HCT116 (cell line): Measurements from ENCODE around the gene CEP20. TPM values are rescaled to one million over a fixed set of nuclear protein-coding genes. Genes with fewer than 3 reads are reported as not detected.

Experiments used
- ATAC-seq: fragments of 200-7000 bp; cut with Tn5 transposase; 2 replicates; pipeline ENCODE4 v1.9.1; 2020; ENCODE audit warnings: mild to moderate bottlenecking, moderate library complexity
- BruUV-seq: library from RNA; stranded (reverse); fragments of 400-500 nt; replicated peaks from 2 replicates; lab custom pipeline; 2021; lab: Mats Ljungman, UMichigan
- CTCF ChIA-PET: fragments of 300-600 bp; sonication (Branson Sonifier 250); formaldehyde crosslinking; loops from one replicate; lab custom pipeline; 2021; ENCODE audit warnings: antibody characterized with exemption; lab: Charles Lee
- POLR2A ChIA-PET: fragments of 300-600, 350-600 bp; sonication (Branson Sonifier 250); formaldehyde crosslinking; loops from one replicate; lab custom pipeline; 2021; ENCODE audit warnings: antibody characterized with exemption; lab: Charles Lee
- RAD21 ChIA-PET, 2 experiments: fragments of 300-600 bp; sonication (Branson Sonifier 250); formaldehyde crosslinking; loops; one replicate each; lab custom pipeline; 2023; ENCODE audit warnings: low total read pairs in 2 of 2; ENCODE audit not compliant: uncharacterized antibody in 2 of 2, unreplicated experiment in 2 of 2, low non-redundant PET in 1 of 2; lab: Charles Lee
- DNase-seq: peaks from one replicate; pipeline ENCODE4 v3.0.0-alpha.2; 2010; ENCODE audit warnings: low read depth, low spot score
- H2AFZ ChIP-seq: fragments of 200-600 bp; shearing (Covaris generic), sonication (generic); 2 replicates; pipeline ENCODE4 v1.6.1; 2017; ENCODE audit warnings: low read depth, mixed run types, mixed read lengths, antibody characterized with exemption, low read length; ENCODE audit not compliant: poor library complexity, severe bottlenecking
- H3K27ac ChIP-seq: 2 replicates; pipeline ENCODE4 v1.5.1; 2012; ENCODE audit warnings: low read depth, low read length
- H3K27me3 ChIP-seq: fragments of 200-600 bp; sonication (generic); 2 replicates; pipeline ENCODE4 v1.6.1; 2016; ENCODE audit warnings: mixed run types, low read length, mixed read lengths; ENCODE audit not compliant: insufficient read depth
- H3K36me3 ChIP-seq, 2 experiments: fragments of 200-500 bp in 1 of 2; fragments of 200-600 bp in 1 of 2; sonication (Bioruptor generic) in 1 of 2; sonication (generic) in 1 of 2; 2 replicates each; pipeline versions ENCODE4 v1.5.1 to v1.6.1; 2014 to 2016; ENCODE audit warnings: low read length in 2 of 2, inconsistent platforms in 1 of 2, mixed read lengths in 1 of 2, mixed run types in 1 of 2; ENCODE audit not compliant: insufficient read depth in 2 of 2, control insufficient read depth in 1 of 2
- H3K4me1 ChIP-seq, 2 experiments: fragments of 200-600 bp in 1 of 2; sonication (generic) in 1 of 2; 2 replicates each; pipeline versions ENCODE4 v1.5.1 to v1.6.1; 2012 to 2017; ENCODE audit warnings: low read length in 2 of 2, inconsistent platforms in 1 of 2, mild to moderate bottlenecking in 1 of 2, mixed read lengths in 1 of 2, mixed run types in 1 of 2, moderate library complexity in 1 of 2; ENCODE audit not compliant: insufficient read depth in 2 of 2, control insufficient read depth in 1 of 2
- H3K4me2 ChIP-seq: fragments of 200-600 bp; sonication (generic); 2 replicates; pipeline ENCODE4 v1.6.1; 2017; ENCODE audit warnings: mixed run types, low read length, mixed read lengths
- H3K4me3 ChIP-seq, 2 experiments: fragments of 200-600 bp in 1 of 2; sonication (generic) in 1 of 2; replicated peaks in 1 of 2; 2 replicates each; pipeline ENCODE4 v1.5.1; 2011 to 2016; ENCODE audit warnings: low read length in 2 of 2, control low read depth in 1 of 2, low read depth in 1 of 2, mild to moderate bottlenecking in 1 of 2, mixed read lengths in 1 of 2, mixed run types in 1 of 2
- H3K79me2 ChIP-seq: fragments of 200-600 bp; sonication (generic); 2 replicates; pipeline ENCODE4 v1.6.1; 2017; ENCODE audit warnings: mild to moderate bottlenecking, mixed run types, low read length, moderate library complexity, mixed read lengths; ENCODE audit not compliant: insufficient read depth
- H3K9ac ChIP-seq: fragments of 200-600 bp; sonication (generic); 2 replicates; pipeline ENCODE4 v1.6.1; 2016; ENCODE audit warnings: low read length, mixed read lengths
- H3K9me2 ChIP-seq: fragments of 200-600 bp; sonication (generic), shearing (Covaris generic); 2 replicates; pipeline ENCODE4 v1.6.1; 2017; ENCODE audit warnings: mixed run types, mild to moderate bottlenecking, moderate library complexity; ENCODE audit not compliant: insufficient read depth
- H3K9me3 ChIP-seq, 2 experiments: fragments of 200-500 bp in 1 of 2; fragments of 200-600 bp in 1 of 2; sonication (Bioruptor generic) in 1 of 2; sonication (generic) in 1 of 2; 2 replicates each; pipeline ENCODE4 v1.6.1; 2014 to 2017; ENCODE audit warnings: low read length in 2 of 2, mixed read lengths in 2 of 2, inconsistent platforms in 1 of 2, low read depth in 1 of 2, mild to moderate bottlenecking in 1 of 2, mixed run types in 1 of 2, moderate library complexity in 1 of 2; ENCODE audit not compliant: control insufficient read depth in 1 of 2, insufficient read depth in 1 of 2
- H4K20me1 ChIP-seq: fragments of 200-600 bp; sonication (generic), shearing (Covaris generic); 2 replicates; pipeline ENCODE4 v1.6.1; 2017; ENCODE audit warnings: mixed run types, mild to moderate bottlenecking, moderate library complexity; ENCODE audit not compliant: insufficient read depth
- CEBPB ChIP-seq: IDR thresholded peaks from 2 replicates; pipeline ENCODE4 v1.6.1; 2012; ENCODE audit warnings: low read depth
- CTCF ChIP-seq, 3 experiments: fragments of 200-600 bp in 1 of 3; sonication (generic) in 1 of 3; IDR thresholded peaks in 2 of 3; conservative IDR thresholded peaks in 1 of 3; 2 replicates each; pipeline ENCODE4 v1.5.1; 2012 to 2017; ENCODE audit warnings: low read depth in 2 of 3, low read length in 2 of 3, antibody characterized with exemption in 1 of 3, borderline replicate concordance in 1 of 3, control low read depth in 1 of 3, mild to moderate bottlenecking in 1 of 3, mixed read lengths in 1 of 3, mixed run types in 1 of 3, moderate library complexity in 1 of 3; ENCODE audit not compliant: insufficient read depth in 1 of 3
- EGR1 ChIP-seq: IDR thresholded peaks from 2 replicates; pipeline ENCODE4 v1.6.1; 2012; ENCODE audit warnings: low read depth
- ELF1 ChIP-seq: IDR thresholded peaks from 2 replicates; pipeline ENCODE4 v1.6.1; 2012; ENCODE audit warnings: low read depth, borderline replicate concordance
- EZH2 ChIP-seq: fragments of 200-600 bp; sonication (generic); IDR thresholded peaks from 2 replicates; pipeline ENCODE4 v1.6.1; 2017; ENCODE audit warnings: antibody characterized with exemption, mixed run types
- EZH2phosphoT487 ChIP-seq: fragments of 200-600 bp; IDR thresholded peaks from 2 replicates; pipeline ENCODE4 v1.6.1; 2018; ENCODE audit warnings: antibody characterized with exemption, borderline replicate concordance
- FOSL1 ChIP-seq: IDR thresholded peaks from 2 replicates; pipeline ENCODE4 v1.6.1; 2012; ENCODE audit warnings: low read depth
- JUND ChIP-seq: IDR thresholded peaks from 2 replicates; pipeline ENCODE4 v1.6.1; 2012
- MAX ChIP-seq: IDR thresholded peaks from 2 replicates; pipeline ENCODE4 v1.6.1; 2012
- POLR2A ChIP-seq: IDR thresholded peaks from 2 replicates; pipeline ENCODE4 v1.7.0; 2011; ENCODE audit warnings: borderline replicate concordance; ENCODE audit not compliant: insufficient read depth, insufficient read length; ENCODE audit errors: extremely low read depth
- RAD21 ChIP-seq: IDR thresholded peaks from 2 replicates; pipeline ENCODE4 v1.6.1; 2012; ENCODE audit warnings: low read depth, mild to moderate bottlenecking
- SIN3A ChIP-seq: IDR thresholded peaks from 2 replicates; pipeline ENCODE4 v1.6.1; 2012; ENCODE audit warnings: low read depth
- SRF ChIP-seq: IDR thresholded peaks from 2 replicates; pipeline ENCODE4 v1.6.1; 2012; ENCODE audit warnings: low read depth
- TCF7L2 ChIP-seq: IDR thresholded peaks from 2 replicates; pipeline ENCODE4 v1.7.0; 2011; ENCODE audit warnings: borderline replicate concordance, inconsistent platforms; ENCODE audit not compliant: insufficient read depth, insufficient read length; ENCODE audit errors: extremely low read depth
- YY1 ChIP-seq: IDR thresholded peaks from 2 replicates; pipeline ENCODE4 v1.6.1; 2011; ENCODE audit warnings: low read length, low read depth, moderate library complexity, mild to moderate bottlenecking; ENCODE audit not compliant: insufficient replicate concordance; ENCODE audit errors: extremely low read depth
- ZNF274 ChIP-seq: fragments of 200-500 bp; sonication (Bioruptor generic); IDR thresholded peaks from 2 replicates; pipeline ENCODE4 v1.6.1; 2014; ENCODE audit warnings: mild to moderate bottlenecking, low read depth, low read length, inconsistent platforms
- intact Hi-C: fragments of 100-400 bp; cut with micrococcal nuclease; formaldehyde crosslinking; loops from 2 replicates; pipeline ENCODE4 v1.10.0; 2022
- total RNA-seq: library from RNA; stranded (reverse); gene quantifications from one replicate; pipeline ENCODE4 v1.2.1, GENCODE V29; 2021; ENCODE audit not compliant: unreplicated experiment
- TF ChIP-seq, protein P1 (sequence below): IDR thresholded peaks from 2 replicates; pipeline ENCODE4 v1.6.1; 2011; ENCODE audit warnings: mild to moderate bottlenecking, low read length, moderate library complexity; ENCODE audit not compliant: insufficient replicate concordance; ENCODE audit errors: extremely low read depth
- TF ChIP-seq, protein P2 (sequence below): IDR thresholded peaks from 2 replicates; pipeline ENCODE4 v1.6.1; 2012
- TF ChIP-seq, protein P3 (sequence below): IDR thresholded peaks from 2 replicates; pipeline ENCODE4 v1.6.1; 2012; ENCODE audit warnings: low read depth

CEP20 gene
- total RNA-seq, 1 experiment from 2014 or later: 67.7 TPM

GRCh38 chr16:15911198-15911597 is 22.8 kb upstream of the CEP20 start:
- RAD21 ChIA-PET: no interaction called here
- no peak overlapping the region for H3K9ac ChIP-seq
- TF ChIP-seq TCF7L2 (no peak), CEBPB (no peak), EZH2phosphoT487 (no peak), SIN3A (no peak), RAD21 (no peak), EGR1 (no peak), ZNF274 (no peak), POLR2A (no peak), YY1 (no peak), CTCF (IDR thresholded peaks at IDR 0.05 in 2 of 3, conservative IDR thresholded peaks at IDR 0.05 in 1 of 3; ENCODE audit: borderline replicate concordance in 1 of 3, insufficient read depth in 1 of 3, low read depth in 2 of 3, low read length in 2 of 3) (no peak), EZH2 (no peak), JUND (no peak), FOSL1 (no peak), ELF1 (no peak), SRF (no peak), MAX (no peak)
- TF ChIP-seq, protein P1, sequence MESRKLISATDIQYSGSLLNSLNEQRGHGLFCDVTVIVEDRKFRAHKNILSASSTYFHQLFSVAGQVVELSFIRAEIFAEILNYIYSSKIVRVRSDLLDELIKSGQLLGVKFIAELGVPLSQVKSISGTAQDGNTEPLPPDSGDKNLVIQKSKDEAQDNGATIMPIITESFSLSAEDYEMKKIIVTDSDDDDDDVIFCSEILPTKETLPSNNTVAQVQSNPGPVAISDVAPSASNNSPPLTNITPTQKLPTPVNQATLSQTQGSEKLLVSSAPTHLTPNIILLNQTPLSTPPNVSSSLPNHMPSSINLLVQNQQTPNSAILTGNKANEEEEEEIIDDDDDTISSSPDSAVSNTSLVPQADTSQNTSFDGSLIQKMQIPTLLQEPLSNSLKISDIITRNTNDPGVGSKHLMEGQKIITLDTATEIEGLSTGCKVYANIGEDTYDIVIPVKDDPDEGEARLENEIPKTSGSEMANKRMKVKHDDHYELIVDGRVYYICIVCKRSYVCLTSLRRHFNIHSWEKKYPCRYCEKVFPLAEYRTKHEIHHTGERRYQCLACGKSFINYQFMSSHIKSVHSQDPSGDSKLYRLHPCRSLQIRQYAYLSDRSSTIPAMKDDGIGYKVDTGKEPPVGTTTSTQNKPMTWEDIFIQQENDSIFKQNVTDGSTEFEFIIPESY: no peak
- TF ChIP-seq, protein P2, sequence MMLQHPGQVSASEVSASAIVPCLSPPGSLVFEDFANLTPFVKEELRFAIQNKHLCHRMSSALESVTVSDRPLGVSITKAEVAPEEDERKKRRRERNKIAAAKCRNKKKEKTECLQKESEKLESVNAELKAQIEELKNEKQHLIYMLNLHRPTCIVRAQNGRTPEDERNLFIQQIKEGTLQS: no peak
- TF ChIP-seq, protein P3, sequence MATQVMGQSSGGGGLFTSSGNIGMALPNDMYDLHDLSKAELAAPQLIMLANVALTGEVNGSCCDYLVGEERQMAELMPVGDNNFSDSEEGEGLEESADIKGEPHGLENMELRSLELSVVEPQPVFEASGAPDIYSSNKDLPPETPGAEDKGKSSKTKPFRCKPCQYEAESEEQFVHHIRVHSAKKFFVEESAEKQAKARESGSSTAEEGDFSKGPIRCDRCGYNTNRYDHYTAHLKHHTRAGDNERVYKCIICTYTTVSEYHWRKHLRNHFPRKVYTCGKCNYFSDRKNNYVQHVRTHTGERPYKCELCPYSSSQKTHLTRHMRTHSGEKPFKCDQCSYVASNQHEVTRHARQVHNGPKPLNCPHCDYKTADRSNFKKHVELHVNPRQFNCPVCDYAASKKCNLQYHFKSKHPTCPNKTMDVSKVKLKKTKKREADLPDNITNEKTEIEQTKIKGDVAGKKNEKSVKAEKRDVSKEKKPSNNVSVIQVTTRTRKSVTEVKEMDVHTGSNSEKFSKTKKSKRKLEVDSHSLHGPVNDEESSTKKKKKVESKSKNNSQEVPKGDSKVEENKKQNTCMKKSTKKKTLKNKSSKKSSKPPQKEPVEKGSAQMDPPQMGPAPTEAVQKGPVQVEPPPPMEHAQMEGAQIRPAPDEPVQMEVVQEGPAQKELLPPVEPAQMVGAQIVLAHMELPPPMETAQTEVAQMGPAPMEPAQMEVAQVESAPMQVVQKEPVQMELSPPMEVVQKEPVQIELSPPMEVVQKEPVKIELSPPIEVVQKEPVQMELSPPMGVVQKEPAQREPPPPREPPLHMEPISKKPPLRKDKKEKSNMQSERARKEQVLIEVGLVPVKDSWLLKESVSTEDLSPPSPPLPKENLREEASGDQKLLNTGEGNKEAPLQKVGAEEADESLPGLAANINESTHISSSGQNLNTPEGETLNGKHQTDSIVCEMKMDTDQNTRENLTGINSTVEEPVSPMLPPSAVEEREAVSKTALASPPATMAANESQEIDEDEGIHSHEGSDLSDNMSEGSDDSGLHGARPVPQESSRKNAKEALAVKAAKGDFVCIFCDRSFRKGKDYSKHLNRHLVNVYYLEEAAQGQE: no peak
- TF ChIP-seq, all 23 proteins: peak for 0
- H3K9me3 ChIP-seq: no peaks in the 10 kb centered on the region; a peak in 1 of 4 replicates
- CTCF ChIA-PET: no interaction called here
- no peaks in the 10 kb centered on the region for H3K27me3 ChIP-seq
- no peak for DNase-seq
- H4K20me1 ChIP-seq: no peaks in the 10 kb centered on the region
- intact Hi-C loops: no loop called here
- BruUV-seq: no TSS peak
- H3K4me1 ChIP-seq: peaks cover 2 to 10% of the 10 kb centered on the region in 2 experiments; a peak in 3 of 4 replicates
- H2AFZ ChIP-seq: no peak overlapping the region
- no peaks in the 10 kb centered on the region for H3K9me2 ChIP-seq
- no peak overlapping the region for H3K4me3 ChIP-seq
- H3K79me2 ChIP-seq: no peaks in the 10 kb centered on the region
- H3K4me2 ChIP-seq: no peak overlapping the region
- POLR2A ChIA-PET: no interaction called here
- no peaks in the 10 kb centered on the region for H3K36me3 ChIP-seq
- H3K27ac ChIP-seq: no peak overlapping the region
- ATAC-seq: no peak
